A673 (cell line): ENCODE results near the gene HRH1. TPM values are rescaled to one million over a fixed set of nuclear protein-coding genes. Genes with fewer than 3 reads are reported as not detected.
A peak's percentile ranks its signal among the peaks of the same experiment; 100 is the strongest.

Experiments used
- BruUV-seq: library from RNA; stranded (reverse); fragments of 400-500 nt; replicated peaks from 2 replicates; lab custom pipeline; 2021; lab: Mats Ljungman, UMichigan
- CTCF ChIA-PET: fragments of 300-600 bp; sonication (Branson Sonifier 250); formaldehyde crosslinking; loops from one replicate; lab custom pipeline; 2022; ENCODE audit warnings: antibody characterized with exemption; lab: Charles Lee
- POLR2A ChIA-PET: fragments of 300-600 bp; sonication (Branson Sonifier 250); formaldehyde crosslinking; loops from one replicate; lab custom pipeline; 2022; ENCODE audit warnings: antibody characterized with exemption; ENCODE audit not compliant: low non-redundant PET; lab: Charles Lee
- DNase-seq: peaks from one replicate; pipeline ENCODE4 v3.0.0-alpha.2; 2015; ENCODE audit warnings: low spot score
- H3K27ac ChIP-seq: fragments of 200-600 bp; sonication (generic); 2 replicates; pipeline ENCODE4 v1.5.1; 2016; ENCODE audit warnings: mixed run types, low read depth, mild to moderate bottlenecking, mixed read lengths, antibody characterized with exemption, low read length; ENCODE audit not compliant: poor library complexity, severe bottlenecking
- H3K27me3 ChIP-seq: fragments of 200-600 bp; sonication (generic); replicated peaks from 2 replicates; pipeline ENCODE4 v1.6.1; 2017; ENCODE audit warnings: mixed run types, low read depth, mild to moderate bottlenecking, mixed read lengths, antibody characterized with exemption, low read length; ENCODE audit not compliant: insufficient read depth, poor library complexity
- H3K36me3 ChIP-seq: fragments of 200-600 bp; sonication (generic); 2 replicates; pipeline ENCODE4 v1.6.1; 2016; ENCODE audit warnings: mixed run types, mild to moderate bottlenecking, mixed read lengths, antibody characterized with exemption, low read length; ENCODE audit not compliant: insufficient read depth, poor library complexity, severe bottlenecking
- H3K4me1 ChIP-seq: fragments of 200-600 bp; sonication (generic); 2 replicates; pipeline ENCODE4 v1.6.1; 2017; ENCODE audit warnings: mixed run types, mild to moderate bottlenecking, mixed read lengths, antibody characterized with exemption, low read length; ENCODE audit not compliant: insufficient read depth, poor library complexity, severe bottlenecking
- H3K4me3 ChIP-seq: fragments of 200-600 bp; sonication (generic); 2 replicates; pipeline ENCODE4 v1.5.1; 2016; ENCODE audit warnings: low read depth, mixed run types, mild to moderate bottlenecking, mixed read lengths, low read length; ENCODE audit not compliant: poor library complexity, severe bottlenecking
- H3K9me3 ChIP-seq: fragments of 200-600 bp; sonication (generic); 2 replicates; pipeline ENCODE4 v1.6.1; 2016; ENCODE audit warnings: mixed run types, low read depth, mild to moderate bottlenecking, mixed read lengths, antibody characterized with exemption, low read length; ENCODE audit not compliant: poor library complexity, severe bottlenecking
- CTCF ChIP-seq: fragments of 300-800, 200-600 bp; sonication (generic); conservative IDR thresholded peaks from 2 replicates; pipeline ENCODE4 v1.5.1; 2017; ENCODE audit warnings: low read depth, mild to moderate bottlenecking, antibody characterized with exemption, low read length, moderate library complexity, mixed read lengths
- EZH2 ChIP-seq: fragments of 200-600 bp; sonication (generic); IDR thresholded peaks from 2 replicates; pipeline ENCODE4 v1.6.1; 2017; ENCODE audit warnings: borderline replicate concordance, low read depth, mild to moderate bottlenecking, mixed read lengths, antibody characterized with exemption, low read length; ENCODE audit not compliant: poor library complexity, severe bottlenecking
- intact Hi-C: fragments of 100-400 bp; cut with micrococcal nuclease; formaldehyde crosslinking; loops from one replicate; pipeline ENCODE4 v1.10.0; 2022; ENCODE audit not compliant: unreplicated experiment
- total RNA-seq: library from RNA; stranded (reverse); gene quantifications from 2 replicates; pipeline ENCODE4 v1.2.3, GENCODE V29; 2021

HRH1 gene
- total RNA-seq, 1 experiment from 2014 or later = 0.92 TPM

GRCh38 chr3:11195201-11195600, 40.9 kb downstream of the HRH1 start:
- DNase-seq = no peak
- Histone ChIP-seq H3K27me3 (no peaks in the 10 kb centered on the region), H3K27ac (no peak overlapping the region), H3K36me3 (no peaks in the 10 kb centered on the region), H3K4me1 (no peaks in the 10 kb centered on the region), H3K4me3 (no peak overlapping the region), H3K9me3 (no peaks in the 10 kb centered on the region)
- ChIA-PET POLR2A (no interaction called here), CTCF (no interaction called here)
- TF ChIP-seq EZH2 = no peak
- TF ChIP-seq CTCF = no peak
- no TSS peak for BruUV-seq
- intact Hi-C loops = no loop called here

DNA sequence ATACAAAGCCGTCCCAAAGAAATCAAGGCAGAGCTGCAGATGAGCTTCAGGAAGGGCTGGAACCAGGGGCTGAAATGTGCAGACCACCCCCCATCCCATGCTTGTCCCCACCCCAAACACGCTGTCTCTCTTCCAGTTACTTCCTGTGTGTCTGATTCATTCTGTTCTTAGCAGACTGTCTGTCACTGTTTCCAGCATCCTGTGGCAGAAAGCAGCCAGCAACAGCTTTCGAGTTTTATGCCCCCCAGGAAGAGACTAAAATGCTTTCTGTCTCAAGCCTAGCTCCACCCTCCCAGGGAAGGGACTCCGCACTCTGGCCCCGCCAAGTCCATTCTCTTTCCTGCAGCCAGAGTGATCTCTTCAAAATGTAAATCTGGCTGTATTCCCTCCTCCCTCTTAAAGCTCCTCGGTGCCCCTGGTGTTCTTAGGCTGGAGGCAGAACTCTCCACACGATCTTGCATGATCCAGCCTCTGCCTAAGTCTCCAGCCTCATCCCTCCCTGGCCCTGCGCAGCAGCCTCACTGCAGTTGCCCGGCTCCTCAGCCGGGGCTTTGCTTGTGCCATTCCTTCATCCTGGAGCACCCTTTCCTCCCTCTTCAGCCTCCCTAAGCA, 41.5 kb downstream of the HRH1 start:
- H3K9me3 ChIP-seq = no peaks in the 10 kb centered on the region
- TF ChIP-seq CTCF (no peak), EZH2 (no peak)
- ChIA-PET CTCF (no interaction called here), POLR2A (no interaction called here)
- DNase-seq = peak; percentile 14
- no peak overlapping the region for H3K27ac ChIP-seq
- BruUV-seq = no TSS peak
- no peak overlapping the region for H3K4me3 ChIP-seq
- no peaks in the 10 kb centered on the region for H3K4me1 ChIP-seq
- intact Hi-C loops = no loop called here
- H3K27me3 ChIP-seq = no peaks in the 10 kb centered on the region
- H3K36me3 ChIP-seq = no peaks in the 10 kb centered on the region

GRCh38 chr3:11197484-11197883, 43.2 kb downstream of the HRH1 start:
- no peaks in the 10 kb centered on the region for H3K4me1 ChIP-seq
- H3K4me3 ChIP-seq = no peak overlapping the region
- TF ChIP-seq CTCF (no peak), EZH2 (no peak)
- no peaks in the 10 kb centered on the region for H3K36me3 ChIP-seq
- DNase-seq = no peak
- intact Hi-C loops = no loop called here
- BruUV-seq = no TSS peak
- ChIA-PET CTCF (no interaction called here), POLR2A (no interaction called here)
- no peak overlapping the region for H3K27ac ChIP-seq
- no peaks in the 10 kb centered on the region for H3K9me3 ChIP-seq
- no peaks in the 10 kb centered on the region for H3K27me3 ChIP-seq
